IMR-90 (cell line): ENCODE results near the gene EMX1. TPM values are rescaled to one million over a fixed set of nuclear protein-coding genes. Genes with fewer than 3 reads are reported as not detected.

Source experiments
- ATAC-seq: fragments of 200-7000 bp; cut with Tn5 transposase; 2 replicates; pipeline ENCODE4 v1.9.1; 2020; ENCODE audit warnings: low read depth, mild to moderate bottlenecking, moderate library complexity
- BruUV-seq: library from RNA; stranded (reverse); fragments of 400-500 nt; replicated peaks from 2 replicates; lab custom pipeline; 2021; lab: Mats Ljungman, UMichigan
- CTCF ChIA-PET: fragments of 300-600 bp; formaldehyde crosslinking; extraction: SDS; loops from one replicate; lab custom pipeline; 2021; ENCODE audit warnings: antibody characterized with exemption; lab: Yijun Ruan, JAX
- POLR2A ChIA-PET: fragments of 300-600 bp; sonication (Branson Sonifier 250); formaldehyde crosslinking; loops from one replicate; lab custom pipeline; 2022; ENCODE audit warnings: antibody characterized with exemption; ENCODE audit not compliant: unreplicated experiment; lab: Charles Lee
- DNase-seq: peaks from one replicate; pipeline ENCODE4 v3.0.0; 2013
- H2AFZ ChIP-seq: replicated peaks from 2 replicates; pipeline ENCODE3; 2013; ENCODE audit warnings: low read length, mild to moderate bottlenecking; ENCODE audit not compliant: poor library complexity
- H2AK5ac ChIP-seq: 2 replicates; pipeline ENCODE4 v1.6.1; 2013; ENCODE audit warnings: low read depth, low read length, inconsistent platforms
- H2AK9ac ChIP-seq: replicated peaks from 2 replicates; pipeline ENCODE3; 2013; ENCODE audit warnings: mild to moderate bottlenecking, low read depth, low read length, moderate library complexity; ENCODE audit not compliant: poor library complexity
- H2BK120ac ChIP-seq: 2 replicates; pipeline ENCODE4 v1.6.1; 2013; ENCODE audit warnings: low read depth, low read length, inconsistent platforms
- H2BK15ac ChIP-seq: 3 replicates; pipeline ENCODE4 v1.6.1; 2013; ENCODE audit warnings: low read depth, low read length, inconsistent platforms
- H2BK20ac ChIP-seq: 2 replicates; pipeline ENCODE4 v1.6.1; 2013; ENCODE audit warnings: low read depth, mild to moderate bottlenecking, inconsistent platforms, low read length, moderate library complexity
- H2BK5ac ChIP-seq: 2 replicates; pipeline ENCODE4 v1.6.1; 2013; ENCODE audit warnings: mild to moderate bottlenecking, low read depth, low read length, inconsistent platforms; ENCODE audit not compliant: poor library complexity, severe bottlenecking
- H3K14ac ChIP-seq: replicated peaks from 2 replicates; pipeline ENCODE4 v1.6.1; 2013; ENCODE audit warnings: low read depth, low read length, inconsistent platforms
- H3K18ac ChIP-seq: 2 replicates; pipeline ENCODE4 v1.6.1; 2013; ENCODE audit warnings: low read depth, low read length, control low read depth
- H3K23ac ChIP-seq: 2 replicates; pipeline ENCODE4 v1.6.1; 2013; ENCODE audit warnings: low read depth, low read length, inconsistent platforms
- H3K27ac ChIP-seq: 2 replicates; pipeline ENCODE4 v1.5.1; 2013; ENCODE audit warnings: mild to moderate bottlenecking, control low read depth, low read length; ENCODE audit not compliant: insufficient read depth
- H3K27me3 ChIP-seq: 2 replicates; pipeline ENCODE4 v1.6.1; 2013; ENCODE audit warnings: low read length; ENCODE audit not compliant: control insufficient read depth, insufficient read depth
- H3K36me3 ChIP-seq: 2 replicates; pipeline ENCODE4 v1.6.1; 2013; ENCODE audit warnings: low read length, mixed read lengths; ENCODE audit not compliant: control insufficient read depth, insufficient read depth
- H3K4ac ChIP-seq: 2 replicates; pipeline ENCODE4 v1.6.1; 2013; ENCODE audit warnings: low read depth, low read length, inconsistent platforms
- H3K4me1 ChIP-seq: 2 replicates; pipeline ENCODE4 v1.6.1; 2013; ENCODE audit warnings: low read length, mixed read lengths; ENCODE audit not compliant: control insufficient read depth, insufficient read depth
- H3K4me2 ChIP-seq: 2 replicates; pipeline ENCODE4 v1.6.1; 2013; ENCODE audit warnings: low read depth, mild to moderate bottlenecking, control low read depth, low read length, moderate library complexity
- H3K4me3 ChIP-seq: 2 replicates; pipeline ENCODE4 v1.5.1; 2013; ENCODE audit warnings: low read depth, mild to moderate bottlenecking, control low read depth, low read length, moderate library complexity; ENCODE audit not compliant: insufficient read depth
- H3K56ac ChIP-seq: 2 replicates; pipeline ENCODE4 v1.6.1; 2013; ENCODE audit warnings: low read length, inconsistent platforms; ENCODE audit not compliant: insufficient read depth; ENCODE audit errors: extremely low read depth
- H3K79me1 ChIP-seq, 2 experiments: 2 replicates each; pipeline ENCODE4 v1.6.1; 2013; ENCODE audit warnings: low read length in 2 of 2, inconsistent platforms in 1 of 2, low read depth in 1 of 2
- H3K9ac ChIP-seq: 2 replicates; pipeline ENCODE4 v1.6.1; 2013; ENCODE audit warnings: low read depth, low read length, control low read depth
- H3K9me1 ChIP-seq: 2 replicates; pipeline ENCODE4 v1.6.1; 2013; ENCODE audit warnings: low read length, inconsistent platforms; ENCODE audit not compliant: insufficient read depth
- H3K9me3 ChIP-seq: 2 replicates; pipeline ENCODE4 v1.6.1; 2013; ENCODE audit warnings: low read length; ENCODE audit not compliant: control insufficient read depth, insufficient read depth
- H4K20me1 ChIP-seq: 2 replicates; pipeline ENCODE4 v1.6.1; 2013; ENCODE audit warnings: low read length, inconsistent platforms; ENCODE audit not compliant: insufficient read depth
- H4K5ac ChIP-seq: 2 replicates; pipeline ENCODE4 v1.6.1; 2013; ENCODE audit warnings: mild to moderate bottlenecking, low read depth, low read length, control low read depth
- H4K8ac ChIP-seq, 2 experiments: 2 replicates each; pipeline ENCODE4 v1.6.1; 2013; ENCODE audit warnings: low read depth in 2 of 2, low read length in 2 of 2, control low read depth in 1 of 2, inconsistent platforms in 1 of 2
- H4K91ac ChIP-seq: 2 replicates; pipeline ENCODE4 v1.6.1; 2013; ENCODE audit warnings: low read depth, low read length, inconsistent platforms; ENCODE audit not compliant: insufficient read depth
- BHLHE40 ChIP-seq: fragments of 150-350 bp; IDR thresholded peaks from 2 replicates; pipeline ENCODE4 v1.6.1; 2016; ENCODE audit warnings: mild to moderate bottlenecking, low read depth, low read length
- CEBPB ChIP-seq: IDR thresholded peaks from 2 replicates; pipeline ENCODE4 v1.6.1; 2012; ENCODE audit warnings: low read depth, low read length, improper control_type of control experiment
- POLR2A ChIP-seq: IDR thresholded peaks from 2 replicates; pipeline ENCODE4 v1.6.1; 2012; ENCODE audit warnings: mild to moderate bottlenecking, low read depth, low read length
- WGBS, 2 experiments: methylation state at CpG; one replicate each; pipeline versions ENCODE4 v1.1.5 to v1.1.7; 2013; ENCODE audit warnings: missing lambda C conversion rate in 2 of 2; ENCODE audit not compliant: insufficient read length in 1 of 2; ENCODE audit errors: extremely low coverage in 2 of 2; 5-methylcytosine and 5-hydroxymethylcytosine counted together
- dilution Hi-C: fragments of 300-500 bp; cut with HindIII; formaldehyde crosslinking; loops from one replicate; pipeline ENCODE4 v1.14.3; 2018; ENCODE audit warnings: low sequenced_read_pairs; ENCODE audit not compliant: unreplicated experiment
- in situ Hi-C: fragments of 300-500 bp; cut with MboI; formaldehyde crosslinking; loops from 3 replicates; pipeline ENCODE4 v1.14.3; 2019; ENCODE audit warnings: low sequenced_read_pairs, inconsistent platforms, mixed read lengths
- intact Hi-C: fragments of 100-400 bp; cut with micrococcal nuclease; formaldehyde crosslinking; loops from 2 replicates; pipeline ENCODE4 v1.10.0; 2022
- polyA plus RNA-seq, 3 experiments: library from polyadenylated mRNA; depleted of rRNA; stranded (reverse); fragments of >200 nt; gene quantifications; 2 replicates each; pipeline ENCODE4 v1.2.3, GENCODE V29; 2012; ENCODE audit warnings: low replicate concordance in 1 of 3
- total RNA-seq: library from RNA; depleted of rRNA; stranded (reverse); fragments of >200 nt; gene quantifications from 2 replicates; pipeline ENCODE4 v1.2.3, GENCODE V29; 2012; rRNA removed

The EMX1 gene
- total and polyA plus RNA-seq, 2 of the 4 experiments (the other 2 are of a cell fraction): not detected

DNA sequence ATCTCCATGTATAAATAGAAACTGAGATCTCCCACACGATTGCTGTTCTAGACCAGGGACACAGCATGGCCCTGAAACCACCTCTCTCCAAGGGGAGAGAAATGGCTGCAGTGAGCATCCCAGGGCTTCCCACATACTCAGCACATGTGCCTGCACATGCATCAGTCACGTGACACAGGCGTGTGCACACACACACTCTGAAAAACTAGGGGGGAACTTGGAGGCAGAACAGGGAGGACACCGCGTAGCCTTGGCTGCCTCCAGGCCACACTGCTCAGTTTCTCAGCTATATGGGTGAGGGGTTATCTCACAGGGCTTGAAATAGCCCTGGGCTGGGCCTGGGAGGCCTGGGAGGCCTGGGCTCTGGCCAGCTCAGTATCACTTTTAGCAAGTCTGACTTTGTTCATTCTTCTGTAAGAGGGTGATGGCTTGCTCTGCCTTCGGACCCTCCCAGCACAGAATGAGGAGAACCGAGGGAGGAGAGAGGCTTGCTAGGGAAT lies 66.9 kb downstream of the EMX1 start:
- in situ Hi-C loops: no loop called here

More for the DNA sequence above, 66.9 kb downstream of the EMX1 start:
- H4K91ac ChIP-seq: no peak overlapping the region
- peaks cover 4% of the 10 kb centered on the region; the same call in 1 of the 2 replicates for H3K4me1 ChIP-seq
- ATAC-seq: no peak
- no peaks in the 10 kb centered on the region for H3K79me1 ChIP-seq
- no peaks in the 10 kb centered on the region; the same call in 1 of the 2 replicates for H4K20me1 ChIP-seq
- no peak overlapping the region for H4K5ac ChIP-seq
- H2BK120ac ChIP-seq: no peak overlapping the region
- H3K18ac ChIP-seq: no peak overlapping the region
- H3K14ac ChIP-seq: no peak overlapping the region
- 83% methylated on average over 2 of the region's 7 CpGs; no CpG with 5 or more reads in 1 of the 2 experiments for WGBS, 2 experiments
- no peak overlapping the region for H2AK9ac ChIP-seq
- no peak overlapping the region for H2AK5ac ChIP-seq
- H2BK5ac ChIP-seq: no peak overlapping the region
- dilution Hi-C loops: no loop called here
- H3K9me3 ChIP-seq: no peaks in the 10 kb centered on the region
- H2AFZ ChIP-seq: no peak overlapping the region
- H3K4me2 ChIP-seq: no peak overlapping the region
- ChIA-PET CTCF (no interaction called here), POLR2A (no interaction called here)
- no peak for DNase-seq
- no peak overlapping the region for H3K9ac ChIP-seq
- no peak overlapping the region for H2BK15ac ChIP-seq
- H3K9me1 ChIP-seq: peaks cover 11% of the 10 kb centered on the region; the same call in 1 of the 2 replicates
- intact Hi-C loops: no loop called here
- H2BK20ac ChIP-seq: no peak overlapping the region
- no peak for TF ChIP-seq CEBPB
- no peak for TF ChIP-seq POLR2A
- TF ChIP-seq BHLHE40: no peak
- no peak overlapping the region for H3K56ac ChIP-seq
- H3K27me3 ChIP-seq: no peaks in the 10 kb centered on the region
- H3K4me3 ChIP-seq: no peak overlapping the region
- BruUV-seq: no TSS peak
- H3K23ac ChIP-seq: no peak overlapping the region
- H4K8ac ChIP-seq: no peak overlapping the region
- H3K4ac ChIP-seq: no peak overlapping the region
- peaks cover 3% of the 10 kb centered on the region; the same call in 1 of the 2 replicates for H3K36me3 ChIP-seq
- no peak overlapping the region for H3K27ac ChIP-seq

Other genes with a start within 250 kb of the EMX1 start
- 29.4 and 29.7 TPM in 2 replicates for gene EXOC6B, start 91.5 kb upstream of the EMX1 start, total RNA-seq
- 9.0 and 10.2 TPM in 2 replicates for gene EXOC6B, start 91.5 kb upstream of the EMX1 start, polyA plus RNA-seq (2012; rRNA removed)
- 15.8 and 17.4 TPM in 2 replicates for gene SPR, start 30.1 kb upstream of the EMX1 start, total RNA-seq
- 14.3 and 14.9 TPM in 2 replicates for gene SPR, start 30.1 kb upstream of the EMX1 start, polyA plus RNA-seq (2012; rRNA removed)
- 8.3 and 8.6 TPM in 2 replicates for gene SFXN5, start 154.2 kb downstream of the EMX1 start, total RNA-seq
- 14.3 and 17.0 TPM in 2 replicates for gene SFXN5, start 154.2 kb downstream of the EMX1 start, polyA plus RNA-seq (2012; rRNA removed)
- gene RAB11FIP5, start 195.4 kb downstream of the EMX1 start, total RNA-seq: 21.4 and 21.5 TPM in 2 replicates
- gene RAB11FIP5, start 195.4 kb downstream of the EMX1 start, polyA plus RNA-seq (2012; rRNA removed): 34.5 and 36.0 TPM in 2 replicates